Stimulated activated naive CD8-positive, alpha-beta T cell treated with anti-CD3 and anti-CD28 coated beads, Interleukin-15, amount 100 ng/mL, for 72 hours (primary cell): Measurements from ENCODE around the gene SCN5A.
A peak's percentile ranks its signal among the peaks of the same experiment; 100 is the strongest.
"Not testable (repeated sequence)": the region's sequence is repeated elsewhere in the genome, so short reads cannot be mapped to it uniquely, and the experiment has no call there.

Experiments
- ATAC-seq: fragments of 150-1000 bp; cut with Tn5 transposase; 2 replicates; pipeline ENCODE4 v1.10.0; 2021; ENCODE audit warnings: mild to moderate bottlenecking, moderate library complexity
- DNase-seq, 2 donors: peaks; one replicate each; pipeline ENCODE4 v3.0.0; 2021 to 2022
- H3K27ac Mint-ChIP-seq, 2 donors: one replicate each; pipeline ENCODE4 v1.8.0; 2022; ENCODE audit warnings: mild to moderate bottlenecking in 2 of 2, mixed read lengths in 2 of 2, moderate library complexity in 2 of 2
- H3K27me3 Mint-ChIP-seq: one replicate; pipeline ENCODE4 v1.8.0; 2022; ENCODE audit warnings: mixed read lengths
- H3K4me1 Mint-ChIP-seq: one replicate; pipeline ENCODE4 v1.8.0; 2022; ENCODE audit warnings: mild to moderate bottlenecking, mixed read lengths
- H3K4me3 Mint-ChIP-seq, 2 donors: one replicate each; pipeline ENCODE4 v1.8.0; 2022; ENCODE audit warnings: mild to moderate bottlenecking in 2 of 2, mixed read lengths in 2 of 2, moderate library complexity in 1 of 2
- H3K9me3 Mint-ChIP-seq, 2 donors: one replicate each; pipeline ENCODE4 v1.8.0; 2022; ENCODE audit warnings: mixed read lengths in 2 of 2

SCN5A gene

DNA sequence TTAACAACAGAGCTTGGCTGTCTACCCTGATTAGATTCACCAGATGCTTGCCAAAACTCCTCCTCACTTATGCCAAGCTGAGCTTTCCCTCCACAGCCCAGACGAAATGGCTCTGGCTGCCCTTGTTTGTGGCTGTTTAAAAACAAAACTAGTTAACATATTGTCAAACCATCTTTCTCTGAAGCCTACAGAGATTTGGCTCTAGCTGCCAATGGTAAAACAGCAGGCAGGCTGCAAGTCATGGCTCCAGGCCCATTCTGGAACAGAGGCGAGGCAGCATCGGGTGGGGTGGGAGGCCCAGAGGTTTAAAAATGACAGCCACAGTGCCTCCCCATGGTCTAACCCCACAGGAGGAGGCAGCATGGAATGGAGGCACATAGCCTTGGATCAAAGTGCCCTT, 75.9 kb downstream of the SCN5A start:
- no peak for DNase-seq
- Mint-ChIP-seq H3K27me3 (no peaks in the 10 kb centered on the region), H3K4me1 (no peaks in the 10 kb centered on the region), H3K9me3 (no peaks in the 10 kb centered on the region), H3K27ac (no peak overlapping the region), H3K4me3 (no peak overlapping the region)
- no peak for ATAC-seq

DNA sequence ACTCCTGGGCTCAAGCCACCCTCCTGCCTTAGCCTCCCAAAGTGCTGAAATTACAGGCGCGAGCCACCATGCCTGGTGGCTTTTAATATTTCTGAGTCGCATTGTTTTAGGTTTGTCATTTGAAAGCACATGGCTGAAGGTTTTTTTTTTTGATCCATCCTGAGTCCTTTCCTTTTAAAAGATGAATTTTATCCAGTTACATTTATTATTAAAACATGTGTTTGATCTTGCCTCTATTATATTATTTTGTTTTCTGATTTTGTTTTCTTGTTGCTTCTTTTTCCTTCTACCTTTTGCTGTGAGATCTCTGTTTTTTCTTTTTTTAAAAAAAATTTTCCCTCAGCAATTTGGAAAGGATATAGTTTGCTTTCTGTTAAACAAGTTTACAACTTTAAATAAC, 76.4 kb downstream of the SCN5A start:
- no peaks in the 10 kb centered on the region for H3K9me3 Mint-ChIP-seq
- H3K4me1 Mint-ChIP-seq: no peaks in the 10 kb centered on the region
- H3K4me3 Mint-ChIP-seq: no peak overlapping the region
- DNase-seq: no peak
- H3K27me3 Mint-ChIP-seq: no peaks in the 10 kb centered on the region
- H3K27ac Mint-ChIP-seq: no peak overlapping the region
- ATAC-seq: no peak

DNA sequence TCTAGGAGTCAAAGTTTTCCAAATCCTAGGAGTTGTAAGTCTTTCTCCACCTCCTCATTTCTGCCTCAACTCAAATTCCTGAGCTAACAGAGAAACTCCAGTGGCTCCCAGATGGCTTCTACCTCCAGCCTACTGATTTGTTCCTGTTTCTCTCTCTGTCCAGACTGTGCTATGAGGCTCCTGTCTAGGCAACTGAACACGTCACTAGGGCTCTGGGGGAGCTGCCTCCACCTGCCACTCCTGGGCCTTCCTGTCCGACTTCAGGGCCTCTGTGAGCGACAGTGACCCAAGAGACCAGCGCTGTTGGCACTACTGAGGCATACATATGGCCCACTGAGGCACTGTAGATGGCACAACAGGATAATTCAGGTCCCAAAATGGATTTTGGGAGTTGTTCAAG, 82.0 kb downstream of the SCN5A start:
- no peak for DNase-seq
- Mint-ChIP-seq H3K4me1 (no peaks in the 10 kb centered on the region), H3K9me3 (no peaks in the 10 kb centered on the region), H3K27ac (no peak overlapping the region), H3K4me3 (no peak overlapping the region), H3K27me3 (no peaks in the 10 kb centered on the region)
- ATAC-seq: no peak

DNA sequence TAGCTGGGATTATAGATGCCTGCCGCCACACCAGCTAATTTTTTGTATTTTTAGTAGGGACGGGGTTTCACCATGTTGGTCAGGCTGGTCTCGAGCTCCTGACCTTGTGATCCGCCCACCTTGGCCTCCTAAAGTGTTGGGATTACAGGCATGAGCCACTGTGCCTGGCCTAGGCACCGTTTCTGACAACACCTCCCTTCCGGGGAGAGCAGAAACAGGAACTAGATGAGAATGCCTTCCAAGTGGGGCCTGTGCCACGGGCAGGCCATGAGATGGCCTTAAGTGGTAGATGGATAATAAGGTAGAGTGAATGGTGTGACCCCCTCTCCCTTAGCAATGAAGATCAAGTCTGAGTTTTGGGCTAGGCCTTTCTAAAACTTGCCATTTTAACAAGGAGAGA, 82.7 kb downstream of the SCN5A start:
- H3K9me3 Mint-ChIP-seq, H3K27me3 Mint-ChIP-seq, H3K4me3 Mint-ChIP-seq, DNase-seq, ATAC-seq, H3K4me1 Mint-ChIP-seq, H3K27ac Mint-ChIP-seq: not testable (repeated sequence)

DNA sequence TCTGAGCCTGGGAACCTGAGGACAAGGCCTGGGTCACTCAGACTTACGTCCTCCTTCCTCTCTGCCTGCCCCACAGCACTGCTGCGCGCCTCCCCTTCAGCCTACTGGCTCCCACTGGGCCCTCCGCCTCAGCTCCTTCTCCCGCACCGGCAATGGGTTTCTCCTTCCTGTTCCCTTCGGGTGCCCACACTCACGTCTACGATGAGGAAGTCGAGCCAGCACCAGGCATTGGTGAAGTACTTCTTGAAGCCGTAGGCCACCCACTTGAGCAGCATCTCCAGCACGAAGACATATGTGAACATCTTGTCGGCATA, 83.3 kb downstream of the SCN5A start:
- no peaks in the 10 kb centered on the region for H3K27me3 Mint-ChIP-seq
- DNase-seq: no peak
- no peak overlapping the region for H3K27ac Mint-ChIP-seq
- no peaks in the 10 kb centered on the region for H3K4me1 Mint-ChIP-seq
- peak; percentile 5 for ATAC-seq
- no peaks in the 10 kb centered on the region for H3K9me3 Mint-ChIP-seq
- H3K4me3 Mint-ChIP-seq: no peak overlapping the region

DNA sequence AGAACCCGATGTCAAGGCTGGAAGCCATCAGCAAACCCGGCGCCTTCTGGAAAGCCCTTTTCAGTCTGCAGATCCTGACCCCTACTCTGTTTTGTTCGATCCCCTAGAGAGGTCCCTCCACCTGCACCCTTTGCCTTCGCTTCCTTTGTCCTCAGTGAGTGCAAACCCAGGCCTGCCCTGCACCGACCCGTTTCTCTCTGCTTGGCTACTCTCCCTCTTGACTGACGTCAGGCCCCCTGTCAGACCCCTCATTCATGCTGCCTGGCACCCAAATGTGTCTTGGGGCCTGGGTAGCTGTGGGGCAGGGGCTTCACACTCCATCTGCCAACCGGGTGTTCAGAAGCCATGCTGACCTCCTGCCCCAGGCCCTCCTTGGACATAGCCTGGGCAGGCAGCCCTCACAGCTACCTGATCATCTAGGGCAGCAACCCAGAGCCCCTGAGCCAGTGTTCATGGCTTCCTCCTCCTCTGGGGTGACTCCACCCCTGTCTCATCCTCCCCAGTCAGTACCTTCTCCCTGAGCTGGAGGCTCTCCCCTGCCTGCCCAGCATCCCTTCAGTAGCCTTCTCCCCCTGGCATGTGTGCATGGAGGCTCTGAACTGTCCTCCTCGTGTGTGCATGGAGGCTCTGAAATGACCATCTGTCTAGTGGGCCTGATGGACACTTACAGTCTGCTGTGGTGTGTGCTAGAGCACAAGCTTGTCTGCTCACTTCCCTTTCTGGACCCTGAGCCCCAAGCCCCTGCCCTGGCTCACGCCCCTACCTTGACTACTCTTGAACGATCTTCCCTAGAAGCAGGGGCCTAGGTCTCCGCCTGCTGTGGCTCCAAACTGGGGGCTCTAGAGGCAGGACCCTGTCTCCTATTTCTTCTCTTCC, 83.9 kb downstream of the SCN5A start:
- peak; percentile 12 for ATAC-seq
- Mint-ChIP-seq H3K9me3 (no peaks in the 10 kb centered on the region), H3K27ac (no peak overlapping the region), H3K4me3 (no peak overlapping the region), H3K4me1 (no peaks in the 10 kb centered on the region), H3K27me3 (no peaks in the 10 kb centered on the region)
- no peak for DNase-seq

DNA sequence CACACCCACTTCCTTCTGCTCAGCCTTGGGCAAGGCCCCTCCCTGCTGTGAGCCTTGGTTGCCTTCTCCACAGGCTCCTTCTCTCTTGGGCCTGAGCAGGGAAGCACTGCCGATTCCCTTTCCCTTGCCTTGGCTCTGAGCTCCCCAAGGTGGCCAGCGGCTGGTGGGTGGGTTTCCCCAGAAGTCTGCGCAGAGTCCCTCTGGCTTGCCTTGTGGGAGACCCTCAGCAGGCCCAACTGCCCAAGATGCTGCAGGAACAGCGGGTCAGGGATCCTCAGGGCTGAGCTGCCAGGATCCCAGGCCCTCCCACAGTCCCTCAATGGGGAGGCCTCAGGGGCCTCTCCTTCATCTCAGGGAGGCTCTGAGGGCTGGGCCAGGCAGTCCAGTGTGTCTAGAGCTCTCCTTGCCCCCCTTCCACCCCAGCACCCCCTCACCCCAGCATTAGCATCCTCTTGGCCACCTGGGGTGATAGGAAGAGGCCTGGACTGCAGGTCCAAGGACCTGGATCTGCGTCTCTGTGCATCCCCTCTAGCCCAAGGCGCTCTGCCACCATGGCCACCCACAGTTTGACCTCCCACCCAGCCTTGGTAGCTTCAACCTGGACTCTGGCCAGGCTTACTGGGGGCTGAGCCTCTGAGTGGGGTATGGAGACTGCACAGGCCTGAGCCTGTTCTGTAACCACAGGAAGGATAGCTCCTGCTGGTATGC, 84.7 kb downstream of the SCN5A start:
- H3K9me3 Mint-ChIP-seq: no peaks in the 10 kb centered on the region
- no peak overlapping the region for H3K4me3 Mint-ChIP-seq
- H3K27ac Mint-ChIP-seq: no peak overlapping the region
- H3K4me1 Mint-ChIP-seq: no peaks in the 10 kb centered on the region
- no peaks in the 10 kb centered on the region for H3K27me3 Mint-ChIP-seq
- no peak for ATAC-seq
- DNase-seq: no peak

DNA sequence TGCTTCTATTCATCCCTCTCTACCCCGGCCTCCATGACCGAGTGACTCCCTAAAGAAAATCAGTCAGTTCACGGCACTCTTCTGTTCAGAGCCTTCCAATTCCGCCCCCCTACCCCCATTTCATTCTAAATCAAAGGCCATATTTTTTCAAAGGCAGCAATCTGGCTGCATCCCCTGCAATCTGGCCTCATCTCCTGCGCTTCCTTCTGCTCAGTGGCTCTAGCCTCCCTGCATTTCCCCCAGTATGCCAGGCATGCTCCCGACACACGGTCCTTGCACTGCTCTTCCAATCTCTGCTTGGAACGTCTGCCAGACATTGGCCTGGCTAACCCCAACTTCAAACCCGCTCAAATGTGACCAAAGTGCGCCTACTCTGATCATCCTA, 85.6 kb downstream of the SCN5A start:
- H3K9me3 Mint-ChIP-seq: no peaks in the 10 kb centered on the region
- no peak for DNase-seq
- H3K4me1 Mint-ChIP-seq: no peaks in the 10 kb centered on the region
- no peaks in the 10 kb centered on the region for H3K27me3 Mint-ChIP-seq
- ATAC-seq: no peak
- H3K27ac Mint-ChIP-seq: no peak overlapping the region
- no peak overlapping the region for H3K4me3 Mint-ChIP-seq

DNA sequence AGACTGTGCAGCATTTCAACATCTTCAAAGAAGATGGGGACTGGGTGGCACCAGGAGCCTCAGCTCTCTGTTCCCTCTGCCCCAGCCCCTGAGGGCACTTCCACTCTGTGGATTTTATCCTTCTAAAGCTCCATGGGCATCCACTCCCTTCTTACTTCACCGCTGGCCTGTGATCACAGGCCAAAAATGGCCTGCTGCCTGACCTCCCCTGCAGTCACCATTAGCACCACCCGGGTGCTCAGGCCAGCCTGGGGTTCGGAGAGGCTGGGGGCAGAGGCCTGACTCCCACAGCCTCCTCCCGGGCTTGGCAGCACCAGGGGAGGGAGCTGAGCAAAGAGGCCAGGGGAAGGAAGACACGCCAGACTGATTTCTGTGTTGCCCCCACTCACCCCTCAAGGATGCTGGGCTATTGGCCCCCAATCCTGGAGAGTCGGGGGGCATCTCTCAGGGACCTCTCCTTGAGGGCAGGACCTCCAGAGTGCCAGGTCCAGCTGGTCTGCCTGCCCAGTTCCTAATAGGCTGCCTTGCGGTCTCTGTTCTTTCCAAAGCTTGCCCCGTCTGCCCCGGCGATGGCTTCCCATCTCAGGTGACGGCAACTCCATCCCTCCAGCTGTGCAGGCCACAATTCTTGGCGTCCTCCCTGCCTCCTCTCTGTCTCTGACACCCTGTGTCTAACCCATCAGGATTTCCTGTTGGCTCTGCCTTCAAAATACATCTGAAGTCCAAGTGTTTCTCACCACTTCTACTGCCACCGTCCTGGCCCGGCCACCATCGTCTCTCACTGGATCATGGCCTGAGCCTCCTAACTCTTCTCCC, 86.2 kb downstream of the SCN5A start:
- Mint-ChIP-seq H3K4me1 (no peaks in the 10 kb centered on the region), H3K27ac (no peak overlapping the region), H3K9me3 (no peaks in the 10 kb centered on the region), H3K4me3 (no peak overlapping the region), H3K27me3 (no peaks in the 10 kb centered on the region)
- DNase-seq (no peak), ATAC-seq (no peak)

DNA sequence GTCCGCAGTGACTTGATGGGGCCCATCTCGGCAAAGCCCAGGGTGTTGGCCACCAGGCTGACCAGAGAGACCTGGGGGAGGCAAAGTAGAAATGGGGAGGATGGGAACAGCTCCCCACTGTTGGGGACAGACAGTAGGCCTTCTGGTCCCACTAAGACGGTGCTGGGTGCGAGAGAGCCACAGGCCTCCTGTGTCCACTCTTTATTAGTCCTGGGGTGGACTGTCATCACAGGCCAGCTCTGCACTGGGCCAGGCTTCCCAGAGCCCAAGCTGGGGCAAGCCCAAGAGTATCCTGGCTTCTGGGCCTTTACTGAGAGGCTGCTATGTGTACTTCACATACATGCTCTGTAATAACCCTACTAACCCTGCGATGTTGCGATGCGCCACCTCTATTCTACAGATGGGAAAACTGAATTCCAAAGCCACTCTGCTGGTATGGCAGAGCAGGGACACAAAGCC, 87.0 kb downstream of the SCN5A start:
- H3K27ac Mint-ChIP-seq: no peak overlapping the region
- H3K4me3 Mint-ChIP-seq: no peak overlapping the region
- H3K4me1 Mint-ChIP-seq: no peaks in the 10 kb centered on the region
- no peaks in the 10 kb centered on the region for H3K9me3 Mint-ChIP-seq
- H3K27me3 Mint-ChIP-seq: no peaks in the 10 kb centered on the region
- DNase-seq (no peak), ATAC-seq (no peak)

DNA sequence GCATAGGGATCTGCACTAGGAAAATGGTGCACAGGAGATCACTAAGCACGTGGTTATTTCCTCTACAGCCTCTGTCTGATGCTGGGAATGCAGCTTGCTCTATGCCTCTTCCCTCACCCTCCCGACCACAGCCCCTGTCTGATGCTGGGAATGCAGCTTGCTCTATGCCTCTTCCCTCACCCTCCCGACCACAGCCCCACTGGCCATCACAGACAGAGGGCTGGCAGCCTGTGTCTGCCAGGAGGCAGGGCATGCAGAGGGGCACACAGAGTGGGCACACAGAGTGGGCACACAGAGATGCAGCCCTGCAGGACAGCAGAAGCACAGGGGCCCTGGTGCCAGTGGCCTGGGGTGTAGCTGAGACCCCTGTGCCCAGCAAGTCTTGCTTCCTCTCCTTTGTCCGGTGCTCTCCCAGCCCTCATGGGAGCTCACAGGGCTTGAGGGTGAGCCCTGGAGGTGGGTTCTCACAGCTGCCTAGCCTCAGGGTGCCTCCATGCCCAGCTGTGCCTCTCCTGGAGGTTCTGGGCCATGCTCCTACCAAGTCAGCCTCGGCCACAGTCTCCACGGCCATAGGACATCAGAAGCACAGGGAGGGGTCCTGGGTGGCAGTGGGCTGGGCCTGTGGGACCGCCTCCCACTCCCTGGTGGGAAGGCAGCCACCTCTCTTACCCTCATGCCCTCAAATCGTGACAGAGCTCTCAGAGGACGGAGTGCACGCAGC, 87.6 kb downstream of the SCN5A start:
- H3K4me1 Mint-ChIP-seq: no peaks in the 10 kb centered on the region
- no peaks in the 10 kb centered on the region for H3K9me3 Mint-ChIP-seq
- H3K4me3 Mint-ChIP-seq: no peak overlapping the region
- DNase-seq: no peak
- no peak overlapping the region for H3K27ac Mint-ChIP-seq
- no peaks in the 10 kb centered on the region for H3K27me3 Mint-ChIP-seq
- no peak for ATAC-seq

DNA sequence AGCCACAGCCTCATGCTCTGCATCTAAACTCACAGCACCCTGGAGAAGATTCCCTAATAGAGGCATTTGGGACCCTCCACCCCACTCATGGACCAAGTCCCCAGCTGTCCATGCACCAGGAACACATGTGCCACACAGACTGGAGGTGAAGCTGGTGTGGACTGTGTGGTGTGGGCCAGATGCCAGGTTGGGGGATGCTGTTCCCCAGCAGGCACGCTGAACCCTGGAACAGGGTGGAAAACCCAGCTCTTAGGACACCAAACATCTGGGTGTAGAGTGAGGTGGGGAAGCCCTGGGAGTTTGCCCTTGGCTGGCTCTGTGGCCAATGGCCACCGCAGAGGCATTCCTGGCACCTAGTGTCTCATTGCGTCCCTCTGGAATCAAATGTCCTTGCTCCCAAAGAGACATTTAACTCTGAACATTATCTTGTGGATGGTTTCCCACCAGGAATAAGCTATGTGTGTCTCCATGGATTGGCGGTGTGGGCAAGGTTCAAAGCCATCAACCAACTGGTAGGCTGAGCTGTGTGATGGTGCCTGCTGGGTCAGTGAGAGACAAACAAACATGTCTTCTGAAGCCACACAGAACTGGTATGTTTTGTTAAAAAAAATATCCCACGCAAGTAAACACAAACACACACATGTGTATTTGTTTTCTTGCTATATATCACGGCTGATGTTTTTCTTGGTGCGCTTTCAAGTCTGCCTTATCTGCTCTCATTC, 88.3 kb downstream of the SCN5A start:
- H3K27ac Mint-ChIP-seq: no peak overlapping the region
- DNase-seq: no peak
- ATAC-seq: no peak
- H3K4me3 Mint-ChIP-seq: no peak overlapping the region
- no peaks in the 10 kb centered on the region for H3K4me1 Mint-ChIP-seq
- H3K27me3 Mint-ChIP-seq: no peaks in the 10 kb centered on the region
- H3K9me3 Mint-ChIP-seq: no peaks in the 10 kb centered on the region

DNA sequence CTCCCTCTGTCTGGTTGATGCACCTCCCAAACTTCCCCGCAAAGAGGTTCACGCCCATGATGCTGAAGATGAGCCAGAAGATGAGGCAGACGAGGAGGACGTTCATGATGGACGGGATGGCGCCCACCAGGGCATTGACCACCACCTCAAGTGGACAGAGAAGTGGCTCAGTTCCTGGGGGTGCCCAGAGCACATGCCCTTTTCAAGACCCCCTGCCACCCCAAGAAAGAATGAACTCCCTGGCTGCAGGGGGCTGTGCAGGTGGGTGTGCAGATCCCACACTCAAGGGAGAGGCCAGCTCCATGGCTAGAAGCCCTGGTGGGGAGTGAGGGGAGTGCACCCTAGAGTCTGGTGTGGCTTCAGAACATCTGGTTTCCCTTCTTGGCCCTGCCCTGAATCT, 89.2 kb downstream of the SCN5A start:
- no peak for DNase-seq
- H3K4me1 Mint-ChIP-seq: no peaks in the 10 kb centered on the region
- ATAC-seq: no peak
- H3K4me3 Mint-ChIP-seq: no peak overlapping the region
- H3K27me3 Mint-ChIP-seq: no peaks in the 10 kb centered on the region
- no peak overlapping the region for H3K27ac Mint-ChIP-seq
- H3K9me3 Mint-ChIP-seq: no peaks in the 10 kb centered on the region

DNA sequence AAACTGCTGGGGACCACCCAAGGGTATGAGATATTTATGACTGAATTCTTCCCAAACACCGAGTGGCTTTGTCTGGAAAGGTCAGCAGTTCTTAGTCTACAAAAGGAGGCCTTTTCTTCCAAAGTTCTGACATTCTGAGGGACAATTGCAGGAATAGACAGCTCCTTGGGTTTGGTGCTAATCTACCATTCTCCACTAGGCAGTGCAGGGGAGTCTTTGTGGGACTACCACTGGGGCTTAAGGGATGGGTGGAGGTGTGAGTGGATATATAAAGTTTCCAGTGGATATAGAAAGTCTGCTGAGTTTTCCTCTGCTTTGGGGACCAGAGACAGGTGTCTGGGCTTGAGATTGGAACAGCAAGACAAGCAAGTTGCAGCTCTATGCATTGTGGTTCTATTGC, 90.6 kb downstream of the SCN5A start:
- Mint-ChIP-seq H3K27ac (no peak overlapping the region), H3K4me1 (no peaks in the 10 kb centered on the region), H3K27me3 (no peaks in the 10 kb centered on the region), H3K4me3 (no peak overlapping the region), H3K9me3 (no peaks in the 10 kb centered on the region)
- DNase-seq (no peak), ATAC-seq (no peak)
